ENCODE results near the gene SMYD3.

SMYD3 gene

DNA sequence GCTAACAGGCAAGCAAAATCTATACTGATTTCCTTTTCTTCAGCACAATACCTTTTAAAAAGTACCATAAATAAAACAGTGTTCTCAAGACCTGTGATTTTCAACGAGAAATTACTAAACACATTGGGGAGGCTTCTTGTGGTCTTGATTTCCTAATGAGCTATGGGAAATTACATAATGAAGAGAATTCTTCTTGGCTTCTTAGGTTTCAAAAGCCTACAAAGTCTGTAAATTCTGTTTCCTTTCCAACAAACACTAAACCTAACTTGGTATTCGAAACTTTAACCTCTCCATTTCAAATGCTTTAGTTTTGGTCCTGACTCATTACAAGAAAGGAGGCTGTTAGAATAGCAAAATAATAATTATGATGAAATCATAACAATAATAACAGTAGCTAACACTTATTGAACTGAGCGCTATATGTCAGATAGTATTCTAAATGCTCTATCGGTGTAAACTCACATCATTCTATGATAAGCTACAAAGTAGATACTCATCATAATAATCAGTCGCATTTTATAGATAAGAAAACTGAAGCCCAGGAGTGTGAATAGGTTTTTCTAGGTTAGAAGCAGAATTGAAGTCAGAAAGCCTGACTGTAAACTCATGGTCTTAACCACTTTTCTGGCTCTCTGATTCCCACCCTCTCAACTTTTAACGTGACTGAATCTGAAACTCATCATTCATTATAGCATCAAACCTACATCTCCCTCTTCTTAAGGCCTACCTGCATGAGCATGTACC lies 486.7 kb downstream of the SMYD3 start:
- DNase-seq (ENCODE audit: low read depth): no peak

DNA sequence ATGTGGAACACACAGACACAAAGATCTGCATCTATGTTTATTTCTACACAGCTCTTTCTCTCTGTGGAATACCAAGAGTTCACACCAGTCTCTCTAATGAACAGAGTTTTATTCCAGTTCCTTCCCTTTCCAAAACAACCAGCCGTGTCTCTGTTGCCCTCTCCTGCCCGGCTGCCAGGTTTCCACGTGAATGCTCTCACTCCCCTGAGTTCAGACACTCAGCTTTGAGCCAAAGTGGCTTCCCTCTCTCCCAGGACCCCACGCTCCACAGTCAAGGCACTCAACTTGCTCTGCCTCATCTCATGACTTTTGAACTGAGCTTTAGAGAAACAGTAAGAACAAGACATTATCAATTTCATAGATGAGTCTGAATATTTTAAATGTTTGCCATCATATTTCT lies 488.9 kb downstream of the SMYD3 start:
- DNase-seq (ENCODE audit: low read depth): no peak

DNA sequence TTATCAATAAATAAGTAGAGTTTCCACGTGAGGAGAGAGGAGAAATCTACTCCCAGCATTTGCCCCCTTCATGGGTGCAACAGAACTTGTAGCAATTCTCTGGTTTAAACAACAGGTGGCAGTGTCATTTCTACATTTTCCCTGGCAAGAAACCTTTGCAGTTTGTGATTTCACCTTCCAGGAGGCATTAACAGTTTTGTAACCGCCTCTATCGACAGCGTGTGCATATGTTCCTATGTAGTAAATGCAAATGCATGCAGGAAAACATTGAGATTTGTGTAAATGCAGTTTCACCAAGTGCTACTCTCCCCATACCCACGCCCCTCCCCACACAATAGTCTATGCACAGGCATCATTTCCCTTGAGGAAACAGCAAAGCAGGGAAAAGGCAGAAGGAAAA lies 494.7 kb downstream of the SMYD3 start:
- no peak for DNase-seq (ENCODE audit: low read depth)

DNA sequence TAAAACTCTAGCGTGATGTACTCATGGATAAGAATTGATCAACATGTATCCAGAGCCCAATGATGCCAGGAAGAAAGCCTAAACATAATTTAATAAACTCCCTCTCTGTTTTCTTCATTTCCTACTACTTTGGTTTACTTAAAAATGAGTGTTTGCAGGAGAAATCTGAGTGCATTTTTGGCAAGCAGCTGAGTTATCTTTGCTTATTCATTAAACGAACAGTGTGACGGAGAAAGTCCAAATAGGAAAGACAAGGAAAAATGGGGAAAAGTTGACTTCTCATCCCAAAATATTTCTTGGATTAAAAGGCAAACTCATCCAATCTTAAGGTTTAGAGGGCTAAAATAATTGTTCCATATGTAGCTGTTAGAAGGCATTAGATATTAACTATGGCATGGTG lies 496.7 kb downstream of the SMYD3 start:
- DNase-seq (ENCODE audit: low read depth): no peak

DNA sequence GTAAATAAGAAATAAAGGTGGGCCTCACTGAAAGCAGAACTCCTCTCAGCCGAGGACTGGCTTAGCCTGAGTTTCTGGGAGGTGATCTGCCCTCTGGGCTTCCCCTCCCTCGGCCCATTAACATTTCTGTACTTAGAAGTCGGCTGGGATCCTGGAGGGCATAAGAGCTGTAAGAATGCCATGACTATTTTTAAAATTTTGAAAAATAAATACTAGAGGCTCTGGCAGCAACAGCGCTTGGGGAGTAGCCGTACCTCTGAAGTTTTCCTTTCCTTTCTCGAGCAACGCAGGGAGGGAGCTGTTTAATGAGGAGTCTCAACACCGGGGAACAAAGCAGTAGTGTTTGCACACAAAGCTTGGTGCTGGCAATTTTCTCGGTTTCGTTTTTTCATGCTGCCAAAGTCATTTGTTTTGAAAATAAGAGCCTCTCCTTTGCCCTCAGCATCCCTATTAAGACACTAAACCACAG lies 498.7 kb downstream of the SMYD3 start:
- DNase-seq (ENCODE audit: low read depth): no peak

DNA sequence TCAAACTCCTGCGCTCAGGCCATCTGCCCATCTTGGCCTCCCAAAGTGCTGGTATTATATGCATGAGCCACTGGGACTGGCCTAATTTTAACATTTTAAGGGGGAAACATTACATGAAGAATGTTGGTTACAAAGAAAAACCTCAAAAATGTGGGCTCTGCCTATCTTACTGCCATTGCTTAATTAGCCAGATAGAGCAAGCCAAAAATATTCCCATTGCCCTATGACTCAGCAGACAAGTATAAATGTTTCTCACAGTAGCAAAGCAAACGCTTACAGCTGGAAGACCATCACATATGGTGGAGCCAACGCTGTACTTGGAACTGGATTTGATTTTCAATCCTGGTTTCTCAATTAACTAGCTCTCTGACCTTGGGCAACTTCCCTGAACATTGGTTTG lies 502.0 kb downstream of the SMYD3 start:
- no peak for DNase-seq (ENCODE audit: low read depth)

DNA sequence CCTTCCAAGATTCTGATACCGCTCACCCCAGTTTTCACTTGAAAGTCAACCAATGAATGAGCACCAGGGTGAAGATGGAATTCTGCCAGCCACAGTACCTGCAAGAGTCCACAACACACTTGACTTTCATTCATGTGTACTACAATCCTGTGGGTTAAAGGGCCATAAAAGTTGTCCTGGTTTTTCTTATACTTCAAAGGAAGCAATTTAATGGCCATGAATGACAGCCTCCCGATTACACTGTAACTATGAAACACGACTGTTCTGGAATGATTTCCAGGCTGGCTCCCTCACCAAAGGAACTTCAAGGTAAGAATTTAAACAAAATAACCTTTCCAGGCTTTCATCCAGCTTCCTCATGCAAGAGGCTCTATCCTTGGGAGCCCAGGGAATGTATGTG lies 502.8 kb downstream of the SMYD3 start:
- no peak for DNase-seq (ENCODE audit: low read depth)

DNA sequence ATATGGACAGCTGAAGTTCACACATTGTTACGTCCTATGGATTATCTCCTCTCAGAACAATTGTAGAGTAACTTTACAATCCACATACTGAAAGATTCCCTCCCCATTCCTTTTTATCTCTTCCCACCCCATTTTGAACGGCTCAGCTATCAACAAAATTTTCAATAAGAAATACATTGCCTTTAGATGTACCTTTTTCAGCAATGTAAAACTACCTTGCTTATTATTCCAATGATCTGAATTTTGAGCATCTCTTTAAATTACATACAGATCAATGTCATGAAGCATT lies 503.7 kb downstream of the SMYD3 start:
- no peak for DNase-seq (ENCODE audit: low read depth)

DNA sequence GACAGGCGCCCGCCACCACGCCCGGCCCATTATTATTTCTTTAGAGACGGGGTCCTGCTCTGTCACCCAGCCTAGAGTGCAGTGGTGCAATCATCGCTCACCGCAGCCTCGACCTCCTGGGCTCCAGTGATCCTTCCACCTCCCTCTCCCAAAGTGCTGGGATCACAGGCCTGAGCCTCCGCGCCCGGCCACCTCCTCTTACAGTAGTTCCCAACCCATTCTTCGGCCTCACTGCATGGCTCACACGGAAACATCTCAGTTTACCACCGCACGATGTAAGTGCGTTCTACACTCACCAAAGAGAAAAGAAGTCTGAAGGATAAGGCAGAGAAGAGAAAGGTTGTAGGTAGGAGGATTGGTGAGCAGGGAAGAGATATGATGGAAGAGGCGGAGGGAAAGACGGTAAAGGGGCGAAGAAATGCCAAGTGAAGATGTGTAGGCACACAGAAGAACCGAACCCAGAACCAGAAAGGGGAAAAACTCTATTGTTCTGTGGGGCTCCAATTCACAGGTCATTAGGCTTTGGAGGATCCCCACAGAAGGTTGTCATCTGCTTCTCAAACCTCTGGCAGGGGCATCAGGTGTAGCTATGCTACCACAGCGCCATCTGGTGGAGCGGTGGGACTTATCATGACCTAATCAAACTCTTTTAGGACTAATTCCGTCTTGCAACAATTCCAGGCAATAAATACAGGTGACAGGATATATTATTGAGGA lies 504.2 kb downstream of the SMYD3 start:
- DNase-seq (ENCODE audit: low read depth): peak; percentile 69

DNA sequence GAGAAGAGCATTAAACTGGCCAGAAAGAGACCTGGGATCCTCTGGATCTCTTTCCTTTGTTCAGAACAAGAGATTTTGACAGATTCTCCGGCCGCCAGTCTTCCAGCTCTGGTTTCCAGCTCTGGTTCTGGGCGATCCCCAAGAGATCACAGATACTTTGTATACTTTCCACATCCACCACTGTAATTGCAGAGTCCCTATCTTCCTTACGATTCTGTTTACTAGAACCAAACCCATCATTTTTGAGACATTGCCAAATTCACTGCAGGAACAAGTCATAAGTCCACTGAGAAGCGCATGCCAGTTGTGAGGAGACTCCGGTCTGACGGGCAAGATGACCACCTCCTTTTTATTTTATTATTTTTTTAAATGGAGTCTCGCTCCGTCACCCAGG lies 505.2 kb downstream of the SMYD3 start:
- DNase-seq (ENCODE audit: low read depth): no peak

DNA sequence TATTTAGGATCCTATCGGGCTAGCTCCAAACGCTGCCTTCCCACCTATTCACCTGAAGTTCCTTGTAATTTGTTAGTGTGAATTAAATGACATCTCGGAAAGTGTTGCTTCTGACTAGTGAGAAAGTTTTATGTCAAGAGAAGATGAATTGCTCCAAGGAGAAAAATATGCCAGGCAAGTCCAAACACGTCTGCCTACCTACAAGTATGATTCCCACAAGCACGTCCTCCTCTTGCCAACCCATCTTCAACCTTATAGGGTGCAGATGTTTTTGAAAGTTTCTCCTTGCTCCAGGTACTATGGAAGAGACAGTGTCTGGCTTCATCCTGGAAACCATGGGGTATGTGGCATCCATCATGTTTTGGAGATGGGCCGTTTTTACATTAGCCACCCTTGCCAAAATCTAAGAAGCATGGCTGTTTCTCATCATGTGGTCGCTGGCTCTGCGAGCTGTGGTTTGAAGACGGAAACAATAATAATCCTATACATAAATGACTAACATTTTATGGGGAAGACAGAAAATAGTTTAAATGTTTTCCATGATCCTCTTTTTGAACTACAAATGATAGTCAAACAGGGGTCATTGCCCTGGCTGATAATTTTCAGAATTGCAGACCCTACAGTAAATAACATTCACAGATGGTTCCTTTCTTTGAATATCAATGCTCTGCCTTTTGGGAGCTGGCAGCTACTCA lies 505.8 kb downstream of the SMYD3 start:
- DNase-seq (ENCODE audit: low read depth): no peak

DNA sequence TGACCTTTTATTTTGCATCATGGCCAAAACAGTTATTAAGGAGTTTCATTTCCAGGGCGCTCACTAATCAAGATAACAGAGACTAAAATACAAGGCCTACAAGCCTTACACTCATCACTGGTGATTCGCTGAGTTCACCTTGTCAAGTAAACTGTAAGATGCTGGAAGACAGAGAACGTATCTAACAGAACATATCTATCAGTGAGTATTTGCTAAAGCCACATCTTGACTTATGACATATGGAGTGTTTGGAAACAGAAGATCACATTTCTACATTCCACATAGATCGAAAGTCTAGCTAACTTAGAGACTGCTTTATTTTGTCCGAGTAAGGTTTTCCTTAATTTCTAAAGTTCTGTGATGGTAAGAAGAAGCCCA lies 506.5 kb downstream of the SMYD3 start:
- no peak for DNase-seq (ENCODE audit: low read depth)

DNA sequence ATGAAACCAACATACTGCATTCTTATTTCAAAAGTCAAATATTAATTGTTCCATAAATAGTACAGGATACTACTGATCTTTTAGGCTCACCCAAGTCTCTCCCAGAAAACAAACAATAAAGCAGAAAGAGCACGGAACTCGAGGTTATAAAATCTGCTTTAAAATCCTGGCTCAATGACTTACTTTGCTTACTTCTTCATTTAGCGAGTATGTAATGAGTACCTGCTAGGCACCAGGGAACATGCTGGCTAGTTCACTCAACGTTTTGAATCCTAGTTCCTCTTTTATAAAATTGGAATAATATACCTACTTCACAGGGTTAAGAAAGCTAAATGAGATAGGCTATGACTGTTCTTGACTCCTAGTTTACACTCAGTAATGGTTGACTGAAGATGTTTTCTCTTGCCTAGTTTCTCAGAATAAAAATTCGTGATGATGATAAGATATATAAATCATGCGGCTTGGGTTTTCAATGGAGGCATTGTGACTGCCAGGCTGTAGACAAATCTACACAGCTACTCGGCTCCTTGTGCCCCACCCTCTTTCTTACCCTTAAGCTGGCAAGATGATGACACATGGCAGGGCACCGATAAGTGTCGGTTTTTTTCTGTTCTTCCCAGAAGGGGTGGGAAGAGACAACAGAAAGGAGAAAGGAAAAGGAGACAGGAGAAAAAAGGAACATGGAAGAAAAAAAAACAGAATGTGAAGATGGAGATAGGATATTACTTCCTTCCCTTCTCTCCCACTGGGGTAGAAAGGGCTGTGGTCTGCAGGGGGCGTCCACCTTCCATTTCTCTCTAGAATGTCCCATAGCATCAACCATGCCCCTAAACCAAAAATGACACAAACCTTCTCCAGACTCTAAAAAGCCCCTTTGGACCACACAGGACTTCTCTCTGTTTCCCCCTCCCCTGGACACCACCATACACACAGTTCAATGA lies 507.1 kb downstream of the SMYD3 start:
- DNase-seq (ENCODE audit: low read depth): no peak

DNA sequence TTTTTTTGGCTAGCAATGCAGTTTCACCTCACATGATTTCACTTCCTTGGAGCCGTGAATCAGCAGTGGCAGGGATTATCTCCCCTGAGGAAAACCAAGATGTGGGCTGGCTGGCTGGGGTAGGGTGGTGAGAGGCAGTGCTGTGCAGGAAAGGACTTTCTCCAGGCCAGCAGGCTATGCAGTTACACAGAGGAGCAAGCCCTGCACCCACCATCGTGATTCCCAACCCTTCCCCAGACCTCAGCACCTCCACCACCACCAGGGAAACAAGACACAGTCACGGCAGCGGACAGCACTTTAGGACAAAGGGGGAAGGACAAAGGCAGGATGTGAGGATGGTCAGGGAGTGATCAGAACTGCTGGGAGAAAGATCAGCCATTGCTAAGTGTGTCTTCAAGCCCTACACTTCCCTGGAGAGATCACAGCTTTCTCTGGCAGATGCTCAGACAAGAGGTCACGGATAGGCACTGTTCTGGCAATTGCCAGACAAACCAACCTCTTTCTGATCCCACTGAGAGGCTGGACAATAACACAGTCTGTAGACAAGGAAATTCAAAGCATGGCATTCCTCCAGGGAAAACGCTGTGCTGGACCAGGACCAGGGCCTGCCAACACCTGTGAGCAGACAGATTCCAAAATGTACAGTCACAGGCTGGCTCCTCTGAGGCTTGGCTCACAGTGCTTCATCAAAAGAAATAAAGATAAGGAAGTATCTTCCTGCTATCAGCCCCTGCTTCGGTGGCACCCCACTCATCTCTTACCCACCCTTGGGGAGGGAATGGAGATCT lies 509.4 kb downstream of the SMYD3 start:
- no peak for DNase-seq (ENCODE audit: low read depth)

DNA sequence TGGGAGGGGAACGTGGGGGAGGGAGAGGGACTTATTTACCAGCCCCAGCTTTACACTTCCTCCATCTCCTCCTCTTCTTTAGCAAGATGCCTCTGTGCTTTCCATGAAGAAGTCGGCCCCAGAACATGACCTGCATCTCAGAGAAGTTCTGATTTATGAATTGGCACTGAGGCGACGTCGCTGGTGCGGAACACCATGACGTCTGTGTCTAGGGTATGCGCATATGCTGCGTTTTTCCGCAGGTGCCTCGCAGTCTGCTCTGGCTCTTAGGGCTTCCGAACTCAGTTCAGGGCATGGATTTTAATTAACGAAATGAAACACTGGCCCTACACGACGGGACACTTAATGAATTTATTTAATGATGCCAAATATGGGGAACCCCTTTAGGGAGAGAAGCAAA lies 510.3 kb downstream of the SMYD3 start:
- DNase-seq (ENCODE audit: low read depth): no peak

DNA sequence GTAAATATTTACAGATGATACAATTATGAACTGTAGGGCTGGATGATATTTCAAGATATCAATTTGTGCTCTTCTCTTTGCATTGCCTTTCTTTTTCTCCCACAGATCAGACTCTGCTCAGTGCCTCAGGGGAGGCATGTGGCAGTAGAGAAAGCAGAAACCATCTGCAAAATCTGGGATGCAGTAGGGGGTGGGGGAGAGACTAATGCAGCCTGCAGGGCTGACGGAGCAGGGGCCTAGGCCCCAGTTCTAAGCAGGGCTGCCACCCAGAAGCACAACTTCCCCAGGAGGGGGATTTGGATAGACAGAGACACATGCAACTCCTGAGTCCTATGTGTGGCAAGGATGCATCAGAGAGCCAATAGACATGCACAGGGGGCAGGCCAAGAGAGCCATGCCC lies 511.6 kb downstream of the SMYD3 start:
- no peak for DNase-seq (ENCODE audit: low read depth)

DNA sequence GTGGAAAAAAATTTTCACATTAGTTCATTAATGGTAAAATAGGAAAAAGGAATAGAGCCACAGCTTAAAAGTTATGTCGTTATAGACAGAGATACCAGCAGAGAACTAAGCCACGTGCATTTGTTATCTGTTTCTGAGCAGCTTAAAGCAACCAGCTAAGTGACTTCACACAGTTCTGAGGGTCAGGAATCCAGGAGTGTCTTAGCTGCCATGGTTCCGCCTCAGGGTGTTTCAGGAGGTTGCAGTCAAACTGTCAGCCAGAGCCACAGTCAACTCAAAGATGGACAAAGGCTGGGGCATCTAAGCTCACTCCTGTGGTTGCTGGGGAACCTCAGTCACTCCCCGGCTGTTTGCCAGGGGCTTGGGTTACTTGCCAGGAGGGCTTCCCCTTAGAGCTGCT lies 515.8 kb downstream of the SMYD3 start:
- no peak for DNase-seq (ENCODE audit: low read depth)

DNA sequence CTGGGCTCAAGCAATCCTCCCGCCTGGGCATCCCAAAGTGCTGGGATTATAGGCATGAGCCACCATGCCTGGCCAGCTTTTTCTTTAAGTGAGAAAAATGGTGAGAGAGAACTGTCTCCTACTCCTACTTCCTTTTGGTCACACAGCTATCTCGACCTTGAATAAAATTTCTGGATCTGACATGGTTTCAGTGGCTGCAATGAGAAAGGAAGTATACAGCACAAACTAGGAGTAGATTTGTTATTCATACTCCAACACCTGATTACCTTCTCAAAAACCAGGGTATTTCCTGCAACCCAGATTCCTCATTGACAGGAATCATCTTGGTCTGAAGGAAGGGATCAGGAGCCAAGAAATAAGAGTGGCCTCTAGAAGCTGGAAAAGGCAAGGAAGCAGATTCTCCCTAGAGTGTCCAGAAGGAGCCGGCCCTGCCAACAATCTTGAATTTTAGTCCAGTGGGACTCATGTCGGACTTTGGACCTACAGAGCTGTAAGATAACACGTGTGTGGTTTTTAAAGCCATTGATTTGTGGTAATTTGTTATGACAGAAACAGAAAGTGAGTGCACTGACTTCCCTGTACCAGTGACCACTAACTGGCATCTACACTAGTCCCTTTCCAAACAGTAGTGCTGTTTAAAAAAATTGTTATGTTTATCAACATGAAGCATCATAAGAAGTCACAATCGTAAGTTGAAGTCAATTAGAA lies 516.6 kb downstream of the SMYD3 start:
- no peak for DNase-seq (ENCODE audit: low read depth)

DNA sequence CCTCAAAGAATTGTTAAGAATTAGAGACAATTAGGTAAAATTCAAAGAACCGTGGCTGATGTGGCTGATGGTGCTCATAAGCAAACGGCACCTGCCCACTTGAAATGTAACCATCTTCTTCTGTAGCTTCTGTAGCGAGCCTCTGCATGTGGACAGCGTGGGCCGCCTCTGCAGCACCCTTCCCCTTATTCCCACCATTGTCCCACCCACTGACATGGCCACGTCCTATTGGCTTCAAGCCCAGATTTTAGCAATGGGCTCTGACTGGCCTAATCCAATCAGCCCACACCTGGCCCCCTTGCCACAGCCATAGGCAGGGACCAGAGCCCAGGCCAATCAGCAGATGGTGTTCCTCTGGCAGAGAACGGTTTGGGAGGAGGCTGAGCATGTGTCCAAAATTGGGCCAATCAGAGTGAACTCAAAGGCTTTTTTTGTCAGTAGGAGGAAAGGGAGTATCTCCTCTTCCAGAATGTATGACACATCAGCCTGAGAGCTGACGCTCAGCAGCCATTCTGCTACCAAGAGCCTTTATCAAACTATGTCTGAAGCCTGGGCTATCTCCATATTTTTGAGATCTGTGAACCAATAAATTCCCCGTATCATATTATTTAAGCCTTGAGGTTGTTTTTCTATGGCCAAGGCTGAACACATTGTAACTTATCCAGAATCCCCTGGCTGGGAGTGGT lies 518.5 kb downstream of the SMYD3 start:
- DNase-seq (ENCODE audit: low read depth): no peak

DNA sequence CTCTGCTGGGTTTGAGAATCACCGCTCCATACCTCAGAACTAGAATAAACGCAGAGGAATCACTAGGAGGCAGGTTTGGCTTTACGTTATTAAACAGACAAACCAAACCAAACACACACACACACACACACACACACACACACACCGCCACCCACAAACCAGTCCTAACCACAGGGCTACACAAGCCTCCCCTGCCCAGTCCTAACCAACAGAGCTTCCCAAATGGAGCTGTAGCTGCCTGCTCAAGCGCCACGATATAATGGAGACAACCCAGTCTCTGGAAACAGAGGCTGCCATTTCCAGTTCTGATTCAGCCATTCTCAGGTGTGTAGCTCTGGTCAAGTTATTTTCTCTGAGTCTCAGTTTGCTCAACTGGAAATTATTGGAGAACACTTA lies 519.1 kb downstream of the SMYD3 start:
- DNase-seq (ENCODE audit: low read depth): no peak

Data from activated gamma-delta T cell treated with anti-CD3 and anti-CD28 coated beads, Interleukin-2, amount 50 U/mL, for 16 hours (primary cell).